HG02970 (cell line): ENCODE measurements around the gene C1orf174.
A peak's percentile ranks its signal among the peaks of the same experiment; 100 is the strongest.

Experiments
- ATAC-seq: cut with Tn5 transposase; IDR thresholded peaks from one replicate; pipeline ENCODE4 v1.9.1; 2021; ENCODE audit warnings: mild to moderate bottlenecking, moderate library complexity, moderate number of reproducible peaks; ENCODE audit not compliant: unreplicated experiment, low FRiP score

C1orf174 gene

GRCh38 chr1:3879099-3879498 lies 21.0 kb downstream of the C1orf174 start:
- no peak for ATAC-seq

GRCh38 chr1:3876716-3877115 lies 23.4 kb downstream of the C1orf174 start:
- ATAC-seq: no peak

- no peak for ATAC-seq
Observed at GRCh38 chr1:3874736-3875135, 25.3 kb downstream of the C1orf174 start.

GRCh38 chr1:3872546-3872945 lies 27.5 kb downstream of the C1orf174 start:
- no peak for ATAC-seq

GRCh38 chr1:3871451-3871805 lies 28.6 kb downstream of the C1orf174 start:
- no peak for ATAC-seq

- ATAC-seq: no peak
Observed at GRCh38 chr1:3869751-3870301, 30.2 kb downstream of the C1orf174 start.

- no peak for ATAC-seq
Observed at GRCh38 chr1:3868464-3869006, 31.5 kb downstream of the C1orf174 start.

GRCh38 chr1:3865606-3866160 lies 34.4 kb downstream of the C1orf174 start:
- no peak for ATAC-seq

- ATAC-seq: no peak
Observed at GRCh38 chr1:3864884-3865283, 35.2 kb downstream of the C1orf174 start.

GRCh38 chr1:3863231-3863935 lies 36.7 kb downstream of the C1orf174 start:
- no peak for ATAC-seq

- ATAC-seq: no peak
Observed at GRCh38 chr1:3858231-3858981, 41.7 kb downstream of the C1orf174 start.

- ATAC-seq: no peak
Observed at GRCh38 chr1:3857791-3858129, 42.3 kb downstream of the C1orf174 start.

GRCh38 chr1:3856923-3857790 lies 42.9 kb downstream of the C1orf174 start, which contains the start of the genes CEP104 and DFFB:
TSS of gene CEP104 (minus strand) at chr1:3857211. CDS start at chr1:3852407, 4,804 bp downstream.
TSS of gene DFFB (plus strand) at chr1:3857476. CDS start at chr1:3857604, 128 bp downstream.
- peak; percentile 96 for ATAC-seq

- ATAC-seq: no peak
Observed at GRCh38 chr1:3852711-3853485, 47.2 kb downstream of the C1orf174 start.

GRCh38 chr1:3852091-3852490 lies 48.0 kb downstream of the C1orf174 start:
- no peak for ATAC-seq

GRCh38 chr1:3851292-3851691 lies 48.8 kb downstream of the C1orf174 start:
- ATAC-seq: no peak

GRCh38 chr1:3850857-3851256 lies 49.2 kb downstream of the C1orf174 start:
- ATAC-seq: no peak

GRCh38 chr1:3847081-3847480 lies 53.0 kb downstream of the C1orf174 start:
- ATAC-seq: no peak

GRCh38 chr1:3846541-3846940 lies 53.5 kb downstream of the C1orf174 start:
- no peak for ATAC-seq
